K562 (cell line): ENCODE measurements around the gene MAST3. TPM values are rescaled to one million over a fixed set of nuclear protein-coding genes. Genes with fewer than 3 reads are reported as not detected.

ENCODE experiments used
- ATAC-seq: fragments of 200-7000 bp; cut with Tn5 transposase; 3 replicates; pipeline ENCODE4 v1.9.1; 2020; ENCODE audit warnings: moderate library complexity
- BruUV-seq: library from RNA; stranded (reverse); fragments of 400-500 nt; replicated peaks from 2 replicates; lab custom pipeline; 2021; lab: Mats Ljungman, UMichigan
- CTCF ChIA-PET: fragments of 300-600 bp; formaldehyde crosslinking; extraction: SDS; loops from one replicate; lab custom pipeline; 2021; ENCODE audit warnings: low intra/inter-chr PET ratio; lab: Yijun Ruan, JAX
- POLR2A ChIA-PET: fragments of 300-600, 350-650 bp; sonication (Branson Sonifier 250); formaldehyde crosslinking; extraction: SDS; loops from one replicate; lab custom pipeline; 2021; ENCODE audit warnings: antibody characterized with exemption, inconsistent platforms; lab: Yijun Ruan, JAX
- DNase-seq, 4 experiments: peaks; one replicate each; pipeline versions ENCODE4 v3.0.0 to v3.0.0-alpha.2; 2011 to 2018; ENCODE audit warnings: low spot score in 3 of 4, mixed read lengths in 3 of 4; ENCODE audit errors: extremely low read depth in 1 of 4
- FAIRE-seq: peaks from 2 replicates; lab custom pipeline; 2011; peaks lifted over from hg19 to GRCh38; lab: Jason Lieb, UNC
- H2AFZ ChIP-seq: 2 replicates; pipeline ENCODE4 v1.6.0; 2011; ENCODE audit warnings: low read depth, low read length, control low read depth, inconsistent platforms
- H3K27ac ChIP-seq: fragments of 200-600 bp; 3 replicates; pipeline ENCODE4 v1.8.0; 2011; ENCODE audit warnings: low read depth, mild to moderate bottlenecking, control low read depth, inconsistent platforms, low read length, moderate library complexity, mixed read lengths; ENCODE audit errors: extremely low read depth
- H3K27me3 ChIP-seq, 2 experiments: fragments of 300-600 bp in 1 of 2; 2 replicates in 1 of 2; 3 replicates in 1 of 2; pipeline versions ENCODE4 v1.6.0 to v1.8.0; 2011; ENCODE audit warnings: inconsistent platforms in 2 of 2, low read length in 2 of 2, mild to moderate bottlenecking in 1 of 2, mixed read lengths in 1 of 2, moderate library complexity in 1 of 2; ENCODE audit not compliant: control insufficient read depth in 2 of 2, insufficient read depth in 2 of 2
- H3K36me3 ChIP-seq: fragments of 300-600 bp; 3 replicates; pipeline ENCODE4 v1.8.0; 2011; ENCODE audit warnings: mild to moderate bottlenecking, low read length, inconsistent platforms; ENCODE audit not compliant: control insufficient read depth, insufficient read depth
- H3K4me1 ChIP-seq, 2 experiments: fragments of 200-600 bp in 1 of 2; replicated peaks in 1 of 2; 2 replicates in 1 of 2; 3 replicates in 1 of 2; pipeline versions ENCODE4 v1.5.1 to v1.8.0; 2011; ENCODE audit warnings: inconsistent platforms in 2 of 2, low read length in 2 of 2, mild to moderate bottlenecking in 1 of 2, mixed read lengths in 1 of 2, moderate library complexity in 1 of 2; ENCODE audit not compliant: control insufficient read depth in 2 of 2, insufficient read depth in 2 of 2
- H3K4me2 ChIP-seq: 2 replicates; pipeline ENCODE4 v1.6.1; 2011; ENCODE audit warnings: low read length, control low read depth, inconsistent platforms, mixed read lengths; ENCODE audit not compliant: insufficient read depth
- H3K4me3 ChIP-seq: fragments of 200-600 bp; sonication (generic), shearing (Covaris generic); 2 replicates; pipeline ENCODE4 v1.5.1; 2016; ENCODE audit warnings: control low read depth, inconsistent platforms
- H3K79me2 ChIP-seq: fragments of 200-600 bp; 3 replicates; pipeline ENCODE4 v1.8.0; 2011; ENCODE audit warnings: low read length, inconsistent platforms; ENCODE audit not compliant: control insufficient read depth, insufficient read depth
- H3K9ac ChIP-seq, 2 experiments: 2 replicates each; pipeline versions ENCODE4 v1.6.0 to v1.6.1; 2011; ENCODE audit warnings: low read depth in 2 of 2, low read length in 2 of 2, control low read depth in 1 of 2, inconsistent platforms in 1 of 2, mild to moderate bottlenecking in 1 of 2, mixed read lengths in 1 of 2; ENCODE audit not compliant: insufficient read depth in 1 of 2
- H3K9me1 ChIP-seq: one replicate; pipeline ENCODE4 v1.6.0; 2011; ENCODE audit warnings: inconsistent platforms, mild to moderate bottlenecking, low read length, moderate library complexity; ENCODE audit not compliant: control insufficient read depth, insufficient read depth
- H3K9me3 ChIP-seq: replicated peaks from 2 replicates; pipeline ENCODE4 v1.5.1; 2011; ENCODE audit warnings: low read depth, low read length, inconsistent platforms; ENCODE audit not compliant: control insufficient read depth, insufficient read depth
- H4K20me1 ChIP-seq: replicated peaks from 2 replicates; pipeline ENCODE4 v1.6.1; 2011; ENCODE audit warnings: low read length, inconsistent platforms, mixed read lengths; ENCODE audit not compliant: control insufficient read depth, insufficient read depth
- BACH1 ChIP-seq: fragments of 200-800 bp; sonication (Bioruptor generic); IDR thresholded peaks from 2 replicates; pipeline ENCODE4 v1.6.1; 2016; ENCODE audit warnings: missing genetic modification characterization, missing compliant biosample characterization
- MAFF ChIP-seq: IDR thresholded peaks from 2 replicates; pipeline ENCODE4 v1.6.1; 2012; ENCODE audit warnings: low read length, improper control_type of control experiment
- MBD1 ChIP-seq: fragments of 250-450 bp; sonication (Bioruptor Pico); IDR thresholded peaks from 2 replicates; pipeline ENCODE4 v1.8.0; 2022; ENCODE audit warnings: inconsistent platforms
- MBD2 ChIP-seq: sonication (generic); IDR thresholded peaks from 2 replicates; pipeline ENCODE4 v1.6.1; 2016; ENCODE audit warnings: low read depth, borderline replicate concordance
- NR1H2 ChIP-seq: sonication (generic); formaldehyde crosslinking; IDR thresholded peaks from 2 replicates; pipeline ENCODE4 v1.4.0; 2020; ENCODE audit warnings: mild to moderate bottlenecking, missing genetic modification reagents
- PTRF ChIP-seq: fragments of 450-650 bp; IDR thresholded peaks from 2 replicates; pipeline ENCODE4 v1.6.1; 2016; ENCODE audit warnings: mild to moderate bottlenecking, missing genetic modification characterization, missing compliant biosample characterization
- TAF1 ChIP-seq: IDR thresholded peaks from 2 replicates; pipeline ENCODE4 v1.6.1; 2011; ENCODE audit warnings: mild to moderate bottlenecking, low read length, moderate library complexity; ENCODE audit not compliant: insufficient read depth, control insufficient read depth, severe bottlenecking; ENCODE audit errors: extremely low read depth
- ZNF232 ChIP-seq: sonication (generic); formaldehyde crosslinking; IDR thresholded peaks from 2 replicates; pipeline ENCODE4 v1.8.0; 2022; ENCODE audit warnings: mild to moderate bottlenecking, missing genetic modification reagents
- ZNF764 ChIP-seq: fragments of 250-450 bp; sonication (Bioruptor Pico); IDR thresholded peaks from 2 replicates; pipeline ENCODE4 v1.4.0; 2020; ENCODE audit warnings: low read depth, mild to moderate bottlenecking, moderate library complexity
- WGBS: fragments of 100-300 bp; shearing (Covaris generic); methylation state at CpG from one replicate; pipeline ENCODE4 v1.1.6; 2016; ENCODE audit warnings: low coverage, mixed read lengths; ENCODE audit not compliant: insufficient coverage; ENCODE audit errors: missing lambda C conversion rate; 5-methylcytosine and 5-hydroxymethylcytosine counted together
- in situ Hi-C: fragments of 300-500 bp; cut with MboI; formaldehyde crosslinking; loops from 4 replicates; pipeline ENCODE4 v1.15.0; 2018; ENCODE audit warnings: inconsistent platforms, mixed read lengths
- intact Hi-C: fragments of 100-400 bp; cut with micrococcal nuclease; formaldehyde crosslinking; loops from 2 replicates; pipeline ENCODE4 v1.14.2; 2022
- polyA plus RNA-seq, 8 experiments: library from polyadenylated mRNA; depleted of rRNA in 4 of 8; stranded (reverse) in 5 of 8; unstranded in 3 of 8; fragments of >200 nt; fragmentation: Nextera tagmentation in 2 of 8; fragmentation: Illumina TruSeq in 1 of 8; extraction: Ambion mirVana in 2 of 8; extraction: Trizol in 1 of 8; gene quantifications; 2 replicates each; pipeline versions ENCODE4 v1.2.1 to v1.2.3, GENCODE V29; 2011 to 2014; ENCODE audit warnings: inconsistent platforms in 1 of 8, missing spikeins in 1 of 8
- total RNA-seq, 7 experiments: library from RNA; depleted of rRNA in 6 of 7; stranded (reverse); fragments of >200 nt in 6 of 7; fragmentation: Illumina TruSeq in 2 of 7; extraction: Trizol in 2 of 7; gene quantifications; 2 replicates each; pipeline versions ENCODE4 v1.2.1 to v1.2.3, GENCODE V29; 2011 to 2021; ENCODE audit warnings: low replicate concordance in 1 of 7

The MAST3 gene
- total and polyA plus RNA-seq, 9 of the 15 experiments (the other 6 are each of a cell fraction or from before 2014, with no cell fraction given), result 0.94 to 9.9 (median 2.4) TPM

GRCh38 chr19:18059297-18059696, 38.3 kb upstream of the MAST3 start:
- no peak for DNase-seq
- no peak overlapping the region for H3K9ac ChIP-seq
- H3K4me3 ChIP-seq, result no peak overlapping the region
- no peak overlapping the region for H3K4me2 ChIP-seq
- peak overlapping the region; percentile 24; the same call in 1 of the 2 replicates for H2AFZ ChIP-seq
- TF ChIP-seq BACH1 (tag), result no peak
- TF ChIP-seq MAFF, result no peak
- TF ChIP-seq PTRF (tag), result no peak
- TF ChIP-seq TAF1, result no peak
- no peak for TF ChIP-seq MBD1
- no peak for TF ChIP-seq NR1H2 (CRISPR knock-in tag)
- TF ChIP-seq ZNF764 (CRISPR knock-in tag), result no peak
- no peak for TF ChIP-seq MBD2
- TF ChIP-seq ZNF232 (CRISPR knock-in tag), result no peak
- in situ Hi-C loops, result loop anchor here (5.0 kb wide), 1 partner anchor 122 kb away; no protein-coding TSS in a partner anchor
- ChIA-PET CTCF (interaction anchor here (0.5 to 4.4 kb wide), 5 partner anchors 52 to 282 kb away, joined by 3 to 59 read pairs (median 5); partner anchors contain the start of gene ARRDC2), POLR2A (interaction anchor here (0.6 kb wide), 2 partner anchors 18 to 154 kb away, joined by 3 to 4 read pairs; no protein-coding TSS in a partner anchor)
- intact Hi-C loops, result loop anchor here (10.0 kb wide), 1 partner anchor 194 kb away; no protein-coding TSS in a partner anchor
- no peaks in the 10 kb centered on the region for H3K79me2 ChIP-seq
- H3K27ac ChIP-seq, result no peak overlapping the region
- no peaks in the 10 kb centered on the region for H4K20me1 ChIP-seq
- H3K9me3 ChIP-seq, result no peaks in the 10 kb centered on the region; the same call in 1 of the 2 replicates
- WGBS, result 19% methylated on average over 8 of the region's 8 CpGs
- BruUV-seq, result no TSS peak
- peaks cover 3 to 20% of the 10 kb centered on the region in 2 experiments; a peak in 4 of 5 replicates for H3K4me1 ChIP-seq
- H3K27me3 ChIP-seq, result no peaks in the 10 kb centered on the region
- FAIRE-seq, result no peak
- H3K9me1 ChIP-seq, result no peaks in the 10 kb centered on the region
- H3K36me3 ChIP-seq, result no peaks in the 10 kb centered on the region
- ATAC-seq, result no peak
